Kidney epithelial cell (primary cell): ENCODE results near the gene KRTAP13-1. TPM values are rescaled to one million over a fixed set of nuclear protein-coding genes. Genes with fewer than 3 reads are reported as not detected.

Experiments used
- DNase-seq: peaks from one replicate; pipeline ENCODE4 v3.0.0-alpha.2; 2010; ENCODE audit warnings: low read depth
- H3K27me3 ChIP-seq: 2 replicates; pipeline ENCODE4 v1.6.0; 2011; ENCODE audit warnings: low read length; ENCODE audit not compliant: control insufficient read depth, insufficient read depth
- H3K36me3 ChIP-seq: 2 replicates; pipeline ENCODE4 v1.5.1; 2011; ENCODE audit warnings: low read length; ENCODE audit not compliant: control insufficient read depth, insufficient read depth
- H3K4me3 ChIP-seq: 2 replicates; pipeline ENCODE4 v1.5.1; 2011; ENCODE audit warnings: low read depth, mild to moderate bottlenecking, control low read depth, low read length
- CTCF ChIP-seq: IDR thresholded peaks from 2 replicates; pipeline ENCODE4 v1.5.1; 2011; ENCODE audit warnings: mild to moderate bottlenecking, moderate library complexity, low read length, control low read depth, inconsistent platforms; ENCODE audit not compliant: insufficient read depth, poor library complexity, severe bottlenecking
- total RNA-seq: library from RNA; depleted of rRNA; stranded (reverse); fragments of >200 nt; gene quantifications from 2 replicates; pipeline ENCODE4 v1.2.3, GENCODE V29; 2015

Gene KRTAP13-1
- total RNA-seq, 1 donor from 2014 or later = not detected

GRCh38 chr21:30437010-30437565 lies 41.3 kb downstream of the KRTAP13-1 start:
- no peak overlapping the region for H3K4me3 ChIP-seq
- H3K36me3 ChIP-seq = no peaks in the 10 kb centered on the region
- no peak for DNase-seq
- no peaks in the 10 kb centered on the region for H3K27me3 ChIP-seq
- no peak for TF ChIP-seq CTCF

GRCh38 chr21:30439975-30440374 lies 44.1 kb downstream of the KRTAP13-1 start, which contains the start of gene KRTAP15-1:
KRTAP15-1 (plus strand) TSS chr21:30440275; CDS start chr21:30440328, 53 bp downstream.
- no peak for TF ChIP-seq CTCF
- H3K36me3 ChIP-seq = no peaks in the 10 kb centered on the region
- no peak for DNase-seq
- H3K27me3 ChIP-seq = no peaks in the 10 kb centered on the region
- no peak within 1 kb of the TSS for H3K4me3 ChIP-seq

GRCh38 chr21:30443226-30443625 lies 47.4 kb downstream of the KRTAP13-1 start:
- no peak for DNase-seq
- no peaks in the 10 kb centered on the region for H3K27me3 ChIP-seq
- no peak overlapping the region for H3K4me3 ChIP-seq
- no peaks in the 10 kb centered on the region for H3K36me3 ChIP-seq
- TF ChIP-seq CTCF = no peak

DNA sequence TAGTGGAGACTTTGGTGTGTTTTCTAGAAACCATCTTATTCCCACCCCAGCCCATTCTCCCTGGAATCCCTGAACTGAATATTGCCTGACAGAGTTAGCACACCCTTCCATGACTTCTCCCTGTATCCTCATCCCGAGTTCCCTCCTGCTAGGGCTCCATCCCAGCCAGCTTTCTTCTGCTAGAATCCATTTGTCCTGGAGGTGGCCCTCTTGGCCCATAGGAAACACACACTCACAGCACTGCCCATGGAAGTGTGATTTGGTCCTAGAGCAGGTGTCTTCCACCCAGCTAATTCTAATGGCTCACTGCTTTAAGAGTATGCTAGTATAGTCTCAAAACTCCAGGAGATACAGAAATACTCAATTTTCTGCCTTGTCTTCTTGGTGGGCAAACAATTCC lies 48.4 kb downstream of the KRTAP13-1 start:
- no peak overlapping the region for H3K4me3 ChIP-seq
- DNase-seq = no peak
- no peaks in the 10 kb centered on the region for H3K27me3 ChIP-seq
- H3K36me3 ChIP-seq = no peaks in the 10 kb centered on the region
- no peak for TF ChIP-seq CTCF

Other genes starting within 250 kb of the KRTAP13-1 start
- not detected in 2 replicates for gene CLDN17, start 229.2 kb upstream of the KRTAP13-1 start, total RNA-seq
- not detected in 2 replicates for gene CLDN8, start 179.9 kb upstream of the KRTAP13-1 start, total RNA-seq
- gene KRTAP24-1, start 113.1 kb upstream of the KRTAP13-1 start, total RNA-seq = not detected in 2 replicates
- gene KRTAP25-1, start 106.5 kb upstream of the KRTAP13-1 start, total RNA-seq = not detected in 2 replicates
- not detected in 2 replicates for gene KRTAP26-1, start 75.7 kb upstream of the KRTAP13-1 start, total RNA-seq
- not detected in 2 replicates for gene KRTAP27-1, start 58.3 kb upstream of the KRTAP13-1 start, total RNA-seq
- not detected in 2 replicates for gene KRTAP23-1, start 47.4 kb upstream of the KRTAP13-1 start, total RNA-seq
- gene KRTAP13-2, start 23.8 kb upstream of the KRTAP13-1 start, total RNA-seq = not detected in 2 replicates
- not detected in 2 replicates for gene KRTAP13-3, start 29.9 kb downstream of the KRTAP13-1 start, total RNA-seq
- not detected in 2 replicates for gene KRTAP13-4, start 34.2 kb downstream of the KRTAP13-1 start, total RNA-seq
- gene KRTAP15-1, start 44.2 kb downstream of the KRTAP13-1 start, total RNA-seq = not detected in 2 replicates
- not detected in 2 replicates for gene KRTAP19-1, start 84.3 kb downstream of the KRTAP13-1 start, total RNA-seq
- not detected in 2 replicates for gene KRTAP19-2, start 91.4 kb downstream of the KRTAP13-1 start, total RNA-seq
- not detected in 2 replicates for gene KRTAP19-3, start 96.0 kb downstream of the KRTAP13-1 start, total RNA-seq
- gene KRTAP19-4, start 101.1 kb downstream of the KRTAP13-1 start, total RNA-seq = not detected in 2 replicates
- gene KRTAP19-5, start 106.1 kb downstream of the KRTAP13-1 start, total RNA-seq = not detected in 2 replicates
- gene KRTAP19-6, start 145.8 kb downstream of the KRTAP13-1 start, total RNA-seq = not detected in 2 replicates
- gene KRTAP19-7, start 165.3 kb downstream of the KRTAP13-1 start, total RNA-seq = not detected in 2 replicates
- gene KRTAP22-2, start 194.4 kb downstream of the KRTAP13-1 start, total RNA-seq = not detected in 2 replicates
- not detected in 2 replicates for gene KRTAP6-3, start 196.4 kb downstream of the KRTAP13-1 start, total RNA-seq
- not detected in 2 replicates for gene KRTAP6-2, start 202.9 kb downstream of the KRTAP13-1 start, total RNA-seq
- gene KRTAP22-1, start 205.1 kb downstream of the KRTAP13-1 start, total RNA-seq = not detected in 2 replicates
- not detected in 2 replicates for gene KRTAP6-1, start 217.9 kb downstream of the KRTAP13-1 start, total RNA-seq
- not detected in 2 replicates for gene KRTAP20-1, start 220.4 kb downstream of the KRTAP13-1 start, total RNA-seq
- gene KRTAP20-4, start 224.6 kb downstream of the KRTAP13-1 start, total RNA-seq = not detected in 2 replicates
- not detected in 2 replicates for gene KRTAP20-2, start 239.2 kb downstream of the KRTAP13-1 start, total RNA-seq
- not detected in 2 replicates for gene KRTAP20-3, start 246.8 kb downstream of the KRTAP13-1 start, total RNA-seq